ENCODE data around the gene MICALL2. TPM values are rescaled to one million over a fixed set of nuclear protein-coding genes. Genes with fewer than 3 reads are reported as not detected.

The MICALL2 gene
- total and polyA plus RNA-seq, 4 donors, result 2.9 to 16.3 (median 7.6) TPM

DNA sequence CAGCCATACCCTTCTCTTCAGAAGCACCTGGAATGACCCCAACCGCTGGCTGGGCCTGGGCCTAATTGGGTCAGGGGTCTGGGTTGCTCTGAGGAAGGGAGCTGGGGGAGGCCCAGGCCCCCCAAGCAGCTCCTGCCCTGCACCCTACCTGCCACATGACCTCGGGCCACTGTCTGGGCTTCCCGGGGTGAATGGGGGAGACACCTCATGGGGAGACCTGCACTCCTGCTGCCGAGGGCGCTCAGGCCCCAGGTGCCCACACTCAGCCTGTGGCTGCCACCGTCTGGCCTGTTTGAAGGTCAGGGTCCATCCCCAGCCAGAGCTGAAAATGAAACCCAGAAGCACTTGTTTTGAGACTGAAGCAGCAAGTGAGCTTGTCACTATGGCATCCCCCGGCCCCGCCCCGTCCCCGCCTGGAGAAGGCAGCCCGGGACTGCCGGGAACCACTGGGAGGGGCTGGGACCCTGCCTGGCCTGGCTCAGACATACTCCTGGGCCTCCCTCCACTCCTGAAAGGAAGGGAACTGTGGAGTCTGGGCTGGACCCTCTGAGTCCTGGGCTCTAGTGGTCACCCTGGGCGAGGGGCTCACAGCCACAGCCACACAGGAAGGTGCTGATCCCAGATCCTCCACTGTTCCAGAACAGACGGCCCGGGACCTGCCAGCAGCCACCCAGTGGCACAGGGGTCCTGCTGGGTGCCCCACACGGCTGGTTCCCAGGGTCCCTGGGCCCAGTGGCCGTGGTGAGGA, 7.4 kb upstream of the MICALL2 start:
- peaks cover 6 to 19% (median 13%) of the 10 kb centered on the region in 4 donors for H3K4me1 ChIP-seq (ENCODE audit: control insufficient read depth in 4 of 4, insufficient read depth in 4 of 4, low read length in 3 of 4)
- H3K27ac ChIP-seq (ENCODE audit: low read depth in 1 of 2, low read length in 2 of 2), result peak overlapping the region; percentile 59 to 73

More for the DNA sequence above, 7.4 kb upstream of the MICALL2 start:
- H3K27me3 ChIP-seq (ENCODE audit: control insufficient read depth in 4 of 4, insufficient read depth in 4 of 4, low read length in 3 of 4), result no peaks in the 10 kb centered on the region
- H3K9me3 ChIP-seq (ENCODE audit: control insufficient read depth in 4 of 4, low read length in 3 of 4), result no peaks in the 10 kb centered on the region
- TF ChIP-seq RAD21 (IDR thresholded peaks at IDR 0.05) (peak; percentile 56 to 61), RXRA (IDR thresholded peaks at IDR 0.05) (no peak), FOXA1 (IDR thresholded peaks at IDR 0.05) (no peak), SP1 (IDR thresholded peaks at IDR 0.05) (peak; percentile 87), HNF4G (IDR thresholded peaks at IDR 0.05) (no peak), HNF4A (conservative IDR thresholded peaks at IDR 0.05) (peak; percentile 74 to 78), TAF1 (conservative IDR thresholded peaks at IDR 0.05) (no peak), NR2F2 (IDR thresholded peaks at IDR 0.05) (no peak), GABPA (IDR thresholded peaks at IDR 0.05 in 1 of 2, conservative IDR thresholded peaks at IDR 0.05 in 1 of 2) (no peak), JUND (IDR thresholded peaks at IDR 0.05) (no peak), EGR1 (IDR thresholded peaks at IDR 0.05; ENCODE audit: low read depth in 2 of 2) (no peak), YY1 (IDR thresholded peaks at IDR 0.05) (no peak), FOXA2 (IDR thresholded peaks at IDR 0.05) (no peak)
- TF ChIP-seq, protein P1, sequence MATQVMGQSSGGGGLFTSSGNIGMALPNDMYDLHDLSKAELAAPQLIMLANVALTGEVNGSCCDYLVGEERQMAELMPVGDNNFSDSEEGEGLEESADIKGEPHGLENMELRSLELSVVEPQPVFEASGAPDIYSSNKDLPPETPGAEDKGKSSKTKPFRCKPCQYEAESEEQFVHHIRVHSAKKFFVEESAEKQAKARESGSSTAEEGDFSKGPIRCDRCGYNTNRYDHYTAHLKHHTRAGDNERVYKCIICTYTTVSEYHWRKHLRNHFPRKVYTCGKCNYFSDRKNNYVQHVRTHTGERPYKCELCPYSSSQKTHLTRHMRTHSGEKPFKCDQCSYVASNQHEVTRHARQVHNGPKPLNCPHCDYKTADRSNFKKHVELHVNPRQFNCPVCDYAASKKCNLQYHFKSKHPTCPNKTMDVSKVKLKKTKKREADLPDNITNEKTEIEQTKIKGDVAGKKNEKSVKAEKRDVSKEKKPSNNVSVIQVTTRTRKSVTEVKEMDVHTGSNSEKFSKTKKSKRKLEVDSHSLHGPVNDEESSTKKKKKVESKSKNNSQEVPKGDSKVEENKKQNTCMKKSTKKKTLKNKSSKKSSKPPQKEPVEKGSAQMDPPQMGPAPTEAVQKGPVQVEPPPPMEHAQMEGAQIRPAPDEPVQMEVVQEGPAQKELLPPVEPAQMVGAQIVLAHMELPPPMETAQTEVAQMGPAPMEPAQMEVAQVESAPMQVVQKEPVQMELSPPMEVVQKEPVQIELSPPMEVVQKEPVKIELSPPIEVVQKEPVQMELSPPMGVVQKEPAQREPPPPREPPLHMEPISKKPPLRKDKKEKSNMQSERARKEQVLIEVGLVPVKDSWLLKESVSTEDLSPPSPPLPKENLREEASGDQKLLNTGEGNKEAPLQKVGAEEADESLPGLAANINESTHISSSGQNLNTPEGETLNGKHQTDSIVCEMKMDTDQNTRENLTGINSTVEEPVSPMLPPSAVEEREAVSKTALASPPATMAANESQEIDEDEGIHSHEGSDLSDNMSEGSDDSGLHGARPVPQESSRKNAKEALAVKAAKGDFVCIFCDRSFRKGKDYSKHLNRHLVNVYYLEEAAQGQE (IDR thresholded peaks at IDR 0.05), result peak; percentile 28
- TF ChIP-seq, protein P2, sequence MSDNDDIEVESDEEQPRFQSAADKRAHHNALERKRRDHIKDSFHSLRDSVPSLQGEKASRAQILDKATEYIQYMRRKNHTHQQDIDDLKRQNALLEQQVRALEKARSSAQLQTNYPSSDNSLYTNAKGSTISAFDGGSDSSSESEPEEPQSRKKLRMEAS (IDR thresholded peaks at IDR 0.05), result no peak
- TF ChIP-seq, protein P3, sequence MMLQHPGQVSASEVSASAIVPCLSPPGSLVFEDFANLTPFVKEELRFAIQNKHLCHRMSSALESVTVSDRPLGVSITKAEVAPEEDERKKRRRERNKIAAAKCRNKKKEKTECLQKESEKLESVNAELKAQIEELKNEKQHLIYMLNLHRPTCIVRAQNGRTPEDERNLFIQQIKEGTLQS (IDR thresholded peaks at IDR 0.05), result no peak
- TF ChIP-seq, protein P4, sequence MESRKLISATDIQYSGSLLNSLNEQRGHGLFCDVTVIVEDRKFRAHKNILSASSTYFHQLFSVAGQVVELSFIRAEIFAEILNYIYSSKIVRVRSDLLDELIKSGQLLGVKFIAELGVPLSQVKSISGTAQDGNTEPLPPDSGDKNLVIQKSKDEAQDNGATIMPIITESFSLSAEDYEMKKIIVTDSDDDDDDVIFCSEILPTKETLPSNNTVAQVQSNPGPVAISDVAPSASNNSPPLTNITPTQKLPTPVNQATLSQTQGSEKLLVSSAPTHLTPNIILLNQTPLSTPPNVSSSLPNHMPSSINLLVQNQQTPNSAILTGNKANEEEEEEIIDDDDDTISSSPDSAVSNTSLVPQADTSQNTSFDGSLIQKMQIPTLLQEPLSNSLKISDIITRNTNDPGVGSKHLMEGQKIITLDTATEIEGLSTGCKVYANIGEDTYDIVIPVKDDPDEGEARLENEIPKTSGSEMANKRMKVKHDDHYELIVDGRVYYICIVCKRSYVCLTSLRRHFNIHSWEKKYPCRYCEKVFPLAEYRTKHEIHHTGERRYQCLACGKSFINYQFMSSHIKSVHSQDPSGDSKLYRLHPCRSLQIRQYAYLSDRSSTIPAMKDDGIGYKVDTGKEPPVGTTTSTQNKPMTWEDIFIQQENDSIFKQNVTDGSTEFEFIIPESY (IDR thresholded peaks at IDR 0.05), result no peak
- TF ChIP-seq, protein P5, sequence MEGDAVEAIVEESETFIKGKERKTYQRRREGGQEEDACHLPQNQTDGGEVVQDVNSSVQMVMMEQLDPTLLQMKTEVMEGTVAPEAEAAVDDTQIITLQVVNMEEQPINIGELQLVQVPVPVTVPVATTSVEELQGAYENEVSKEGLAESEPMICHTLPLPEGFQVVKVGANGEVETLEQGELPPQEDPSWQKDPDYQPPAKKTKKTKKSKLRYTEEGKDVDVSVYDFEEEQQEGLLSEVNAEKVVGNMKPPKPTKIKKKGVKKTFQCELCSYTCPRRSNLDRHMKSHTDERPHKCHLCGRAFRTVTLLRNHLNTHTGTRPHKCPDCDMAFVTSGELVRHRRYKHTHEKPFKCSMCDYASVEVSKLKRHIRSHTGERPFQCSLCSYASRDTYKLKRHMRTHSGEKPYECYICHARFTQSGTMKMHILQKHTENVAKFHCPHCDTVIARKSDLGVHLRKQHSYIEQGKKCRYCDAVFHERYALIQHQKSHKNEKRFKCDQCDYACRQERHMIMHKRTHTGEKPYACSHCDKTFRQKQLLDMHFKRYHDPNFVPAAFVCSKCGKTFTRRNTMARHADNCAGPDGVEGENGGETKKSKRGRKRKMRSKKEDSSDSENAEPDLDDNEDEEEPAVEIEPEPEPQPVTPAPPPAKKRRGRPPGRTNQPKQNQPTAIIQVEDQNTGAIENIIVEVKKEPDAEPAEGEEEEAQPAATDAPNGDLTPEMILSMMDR (IDR thresholded peaks at IDR 0.05; ENCODE audit: low read depth, low read length, missing input control), result peak; percentile 12
- peak overlapping the region in 1 of 2 donors; percentile 42 for H3K9ac ChIP-seq (ENCODE audit: low read depth in 1 of 2, low read length in 2 of 2)
- H3K4me3 ChIP-seq (ENCODE audit: low read depth in 1 of 3, low read length in 3 of 3), result no peak overlapping the region
- peak; percentile 74 for DNase-seq (ENCODE audit: low spot score)
- H3K36me3 ChIP-seq (ENCODE audit: control insufficient read depth in 4 of 4, insufficient read depth in 3 of 4, low read depth in 1 of 4, low read length in 3 of 4), result peaks cover 0 to 17% (median 8%) of the 10 kb centered on the region in 4 donors
- 31% methylated on average over 17 of the region's 17 CpGs for WGBS

Measured in liver (tissue), 9 donors.